ENCODE results near the gene DHRS2.

GRCh38 chr14:23589606-23590005 is 46.6 kb upstream of the DHRS2 start:
- TF ChIP-seq CREB3 (CRISPR knock-in tag; IDR thresholded peaks at IDR 0.05) (no peak), ZNF672 (CRISPR knock-in tag; IDR thresholded peaks at IDR 0.05) (no peak), BRCA1 (CRISPR knock-in tag; IDR thresholded peaks at IDR 0.05) (no peak), TMF1 (CRISPR knock-in tag; IDR thresholded peaks at IDR 0.05; ENCODE audit: low read depth) (no peak), POLR2AphosphoS5 (IDR thresholded peaks at IDR 0.05; ENCODE audit: low read depth, low read length) (no peak), POLR2AphosphoS2 (IDR thresholded peaks at IDR 0.05; ENCODE audit: low read depth, low read length) (no peak), USF2 (IDR thresholded peaks at IDR 0.05; ENCODE audit: low read depth, low read length) (no peak), USF2 (CRISPR knock-in tag; IDR thresholded peaks at IDR 0.05; ENCODE audit: borderline replicate concordance) (no peak), FOXK2 (IDR thresholded peaks at IDR 0.05) (no peak), MIER3 (CRISPR knock-in tag; IDR thresholded peaks at IDR 0.05; ENCODE audit: borderline replicate concordance) (no peak)
- TF ChIP-seq, protein P1, sequence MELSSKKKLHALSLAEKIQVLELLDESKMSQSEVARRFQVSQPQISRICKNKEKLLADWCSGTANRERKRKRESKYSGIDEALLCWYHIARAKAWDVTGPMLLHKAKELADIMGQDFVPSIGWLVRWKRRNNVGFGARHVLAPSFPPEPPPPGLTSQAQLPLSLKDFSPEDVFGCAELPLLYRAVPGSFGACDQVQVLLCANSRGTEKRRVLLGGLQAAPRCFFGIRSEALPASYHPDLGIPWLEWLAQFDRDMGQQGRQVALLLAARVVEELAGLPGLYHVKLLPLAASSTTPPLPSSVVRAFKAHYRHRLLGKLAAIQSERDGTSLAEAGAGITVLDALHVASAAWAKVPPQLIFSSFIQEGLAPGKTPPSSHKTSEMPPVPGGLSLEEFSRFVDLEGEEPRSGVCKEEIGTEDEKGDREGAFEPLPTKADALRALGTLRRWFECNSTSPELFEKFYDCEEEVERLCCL (CRISPR knock-in tag; IDR thresholded peaks at IDR 0.05; ENCODE audit: borderline replicate concordance) = no peak

Data from HepG2 (cell line).